H1 (cell line): ENCODE measurements around the gene KRTAP26-1. TPM values are rescaled to one million over a fixed set of nuclear protein-coding genes. Genes with fewer than 3 reads are reported as not detected.

Source experiments
- CTCF ChIA-PET: fragments of 300-600 bp; sonication (Branson Sonifier 250); formaldehyde crosslinking; loops from one replicate; lab custom pipeline; 2021; ENCODE audit not compliant: partially characterized antibody; lab: Charles Lee
- POLR2A ChIA-PET: fragments of 300-600 bp; sonication (Branson Sonifier 250); formaldehyde crosslinking; loops from one replicate; lab custom pipeline; 2021; ENCODE audit warnings: inconsistent platforms; ENCODE audit not compliant: partially characterized antibody; lab: Charles Lee
- DNase-seq, 2 experiments: peaks; one replicate each; pipeline versions ENCODE4 v3.0.0 to v3.0.0-alpha.2; 2010 to 2022; ENCODE audit warnings: low spot score in 2 of 2, low read depth in 1 of 2, mixed read lengths in 1 of 2
- FAIRE-seq: peaks from 2 replicates; lab custom pipeline; 2011; peaks lifted over from hg19 to GRCh38; lab: Jason Lieb, UNC
- H2AFZ ChIP-seq: 2 replicates; pipeline ENCODE4 v1.8.1; 2012; ENCODE audit warnings: low read length, inconsistent platforms
- H2AK5ac ChIP-seq: 2 replicates; pipeline ENCODE4 v1.6.1; 2013; ENCODE audit warnings: low read depth, low read length
- H2BK120ac ChIP-seq: replicated peaks from 2 replicates; pipeline ENCODE3; 2013; ENCODE audit warnings: low read depth, low read length, inconsistent platforms
- H2BK12ac ChIP-seq: 2 replicates; pipeline ENCODE4 v1.6.1; 2013; ENCODE audit warnings: low read depth, low read length
- H2BK15ac ChIP-seq: 2 replicates; pipeline ENCODE4 v1.6.1; 2013; ENCODE audit warnings: low read length
- H2BK20ac ChIP-seq: 2 replicates; pipeline ENCODE4 v1.6.1; 2013; ENCODE audit warnings: low read length
- H2BK5ac ChIP-seq: 2 replicates; pipeline ENCODE4 v1.6.1; 2013; ENCODE audit warnings: low read depth, low read length
- H3K14ac ChIP-seq: 2 replicates; pipeline ENCODE4 v1.6.1; 2013; ENCODE audit warnings: inconsistent platforms; ENCODE audit not compliant: insufficient read length
- H3K18ac ChIP-seq: 2 replicates; pipeline ENCODE4 v1.6.1; 2013; ENCODE audit warnings: low read length; ENCODE audit errors: extremely low read depth
- H3K23ac ChIP-seq: 2 replicates; pipeline ENCODE4 v1.6.1; 2013; ENCODE audit warnings: inconsistent platforms; ENCODE audit not compliant: insufficient read length
- H3K23me2 ChIP-seq: 2 replicates; pipeline ENCODE4 v1.6.1; 2013; ENCODE audit warnings: low read depth, low read length
- H3K27ac ChIP-seq: 2 replicates; pipeline ENCODE4 v1.6.1; 2011; ENCODE audit warnings: low read depth, low read length, inconsistent platforms
- H3K27me3 ChIP-seq, 4 experiments: replicated peaks in 1 of 4; 1 replicate in 1 of 4; 2 replicates in 3 of 4; pipeline versions ENCODE4 v1.6.1 to v1.8.1; 2011 to 2013; ENCODE audit warnings: low read length in 3 of 4, mild to moderate bottlenecking in 3 of 4, inconsistent platforms in 2 of 4, mixed read lengths in 2 of 4, moderate library complexity in 1 of 4; ENCODE audit not compliant: control insufficient read depth in 3 of 4, insufficient read depth in 3 of 4; ENCODE audit errors: extremely low read depth in 1 of 4
- H3K36me3 ChIP-seq, 4 experiments: 2 replicates each; pipeline versions ENCODE4 v1.6.1 to v1.8.1; 2011 to 2013; ENCODE audit warnings: mild to moderate bottlenecking in 4 of 4, low read length in 3 of 4, moderate library complexity in 2 of 4, control low read depth in 1 of 4, inconsistent platforms in 1 of 4; ENCODE audit not compliant: insufficient read depth in 4 of 4, control insufficient read depth in 2 of 4
- H3K4ac ChIP-seq: replicated peaks from 2 replicates; pipeline ENCODE3; 2013; ENCODE audit warnings: low read length, low read depth, mixed read lengths, inconsistent platforms; ENCODE audit not compliant: insufficient read length
- H3K4me1 ChIP-seq, 4 experiments: replicated peaks in 1 of 4; 1 replicate in 1 of 4; 2 replicates in 3 of 4; pipeline versions ENCODE4 v1.6.1 to v1.8.1; 2011 to 2013; ENCODE audit warnings: low read length in 3 of 4, inconsistent platforms in 2 of 4, mixed read lengths in 1 of 4; ENCODE audit not compliant: insufficient read depth in 4 of 4, control insufficient read depth in 3 of 4
- H3K4me2 ChIP-seq, 2 experiments: 2 replicates each; pipeline versions ENCODE4 v1.6.1 to v1.8.1; 2011 to 2013; ENCODE audit warnings: low read depth in 2 of 2, low read length in 2 of 2, control low read depth in 1 of 2, inconsistent platforms in 1 of 2, mild to moderate bottlenecking in 1 of 2; ENCODE audit not compliant: insufficient read depth in 1 of 2
- H3K4me3 ChIP-seq, 4 experiments: fragments of 200-600, 300-600 bp in 1 of 4; sonication (generic), shearing (Covaris generic), sonication (Bioruptor Twin) in 1 of 4; 2 replicates each; pipeline versions ENCODE4 v1.5.1 to v1.8.1; 2011 to 2016; ENCODE audit warnings: low read length in 4 of 4, low read depth in 3 of 4, control low read depth in 2 of 4, inconsistent platforms in 2 of 4, mild to moderate bottlenecking in 2 of 4, mixed read lengths in 1 of 4, moderate library complexity in 1 of 4; ENCODE audit not compliant: insufficient read depth in 2 of 4; ENCODE audit errors: extremely low read depth in 1 of 4
- H3K56ac ChIP-seq: replicated peaks from 2 replicates; pipeline ENCODE3; 2013; ENCODE audit warnings: low read depth, mild to moderate bottlenecking, mixed read lengths, low read length, inconsistent platforms; ENCODE audit not compliant: insufficient read length
- H3K79me1 ChIP-seq: 2 replicates; pipeline ENCODE4 v1.6.1; 2013; ENCODE audit warnings: low read depth, low read length, control low read depth
- H3K79me2 ChIP-seq, 2 experiments: 2 replicates each; pipeline versions ENCODE4 v1.6.1 to v1.8.1; 2012 to 2013; ENCODE audit warnings: low read length in 2 of 2, mild to moderate bottlenecking in 2 of 2, inconsistent platforms in 1 of 2; ENCODE audit not compliant: insufficient read depth in 2 of 2, control insufficient read depth in 1 of 2
- H3K9ac ChIP-seq, 4 experiments: replicated peaks in 1 of 4; 1 replicate in 1 of 4; 2 replicates in 3 of 4; pipeline versions ENCODE4 v1.6.1 to v1.8.1; 2011 to 2013; ENCODE audit warnings: low read depth in 3 of 4, low read length in 3 of 4, control low read depth in 2 of 4, mild to moderate bottlenecking in 2 of 4, moderate library complexity in 2 of 4, inconsistent platforms in 1 of 4; ENCODE audit errors: extremely low read depth in 1 of 4
- H3K9me3 ChIP-seq, 2 experiments: 2 replicates each; pipeline versions ENCODE4 v1.6.1 to v1.8.1; 2012 to 2013; ENCODE audit warnings: mild to moderate bottlenecking in 2 of 2, moderate library complexity in 2 of 2, control low read depth in 1 of 2, inconsistent platforms in 1 of 2, low read depth in 1 of 2, low read length in 1 of 2, mixed read lengths in 1 of 2; ENCODE audit not compliant: insufficient read depth in 2 of 2
- H4K20me1 ChIP-seq, 2 experiments: replicated peaks in 1 of 2; 2 replicates each; pipeline versions ENCODE3 to v1.8.1; 2011 to 2013; ENCODE audit warnings: inconsistent platforms in 2 of 2, low read length in 2 of 2, mild to moderate bottlenecking in 1 of 2; ENCODE audit not compliant: insufficient read depth in 2 of 2, control insufficient read depth in 1 of 2
- H4K5ac ChIP-seq: 2 replicates; pipeline ENCODE4 v1.6.1; 2013; ENCODE audit warnings: low read length, low read depth, mixed read lengths, inconsistent platforms; ENCODE audit not compliant: insufficient read length
- H4K8ac ChIP-seq: 2 replicates; pipeline ENCODE4 v1.8.0; 2013; ENCODE audit warnings: mild to moderate bottlenecking, moderate library complexity, low read length, inconsistent platforms; ENCODE audit not compliant: insufficient read depth; ENCODE audit errors: extremely low read depth
- H4K91ac ChIP-seq: replicated peaks from 2 replicates; pipeline ENCODE3; 2013; ENCODE audit warnings: low read length, mixed read lengths, inconsistent platforms; ENCODE audit not compliant: insufficient read length
- BRCA1 ChIP-seq: IDR thresholded peaks from 2 replicates; pipeline ENCODE4 v1.6.1; 2012; ENCODE audit warnings: low read depth, low read length, improper control_type of control experiment
- CBX8 ChIP-seq: fragments of 300-800, 300-1000 bp; sonication (generic); IDR thresholded peaks from 2 replicates; pipeline ENCODE4 v1.7.1; 2016; ENCODE audit warnings: low read depth, low read length, borderline replicate concordance
- CREB1 ChIP-seq: IDR thresholded peaks from 2 replicates; pipeline ENCODE4 v1.6.1; 2012; ENCODE audit warnings: inconsistent platforms
- CTBP2 ChIP-seq: IDR thresholded peaks from 2 replicates; pipeline ENCODE4 v1.7.0; 2011; ENCODE audit warnings: borderline replicate concordance, mild to moderate bottlenecking, moderate library complexity, mixed read lengths, low read length; ENCODE audit not compliant: insufficient read depth, insufficient read length
- GTF2F1 ChIP-seq: IDR thresholded peaks from 2 replicates; pipeline ENCODE4 v1.6.1; 2012; ENCODE audit warnings: low read depth, low read length, improper control_type of control experiment, borderline replicate concordance
- KDM5A ChIP-seq: fragments of 200-600 bp; IDR thresholded peaks from 2 replicates; pipeline ENCODE4 v1.7.1; 2012; ENCODE audit warnings: mild to moderate bottlenecking, low read length, inconsistent platforms, mixed read lengths
- MAFK ChIP-seq: IDR thresholded peaks from 2 replicates; pipeline ENCODE4 v1.6.1; 2012; ENCODE audit warnings: low read depth, mild to moderate bottlenecking, improper control_type of control experiment, low read length
- RAD21 ChIP-seq, 2 experiments: IDR thresholded peaks in 1 of 2; conservative IDR thresholded peaks in 1 of 2; 2 replicates each; pipeline ENCODE4 v1.6.1; 2011; ENCODE audit warnings: low read depth in 2 of 2, low read length in 2 of 2, improper control_type of control experiment in 1 of 2, inconsistent platforms in 1 of 2, mild to moderate bottlenecking in 1 of 2, moderate library complexity in 1 of 2
- SIN3A ChIP-seq, 2 experiments: IDR thresholded peaks in 1 of 2; conservative IDR thresholded peaks in 1 of 2; 2 replicates each; pipeline ENCODE4 v1.6.1; 2011 to 2012; ENCODE audit warnings: low read length in 2 of 2, improper control_type of control experiment in 1 of 2, low read depth in 1 of 2, mild to moderate bottlenecking in 1 of 2
- SIRT6 ChIP-seq: IDR thresholded peaks from one replicate; pipeline ENCODE4 v1.7.1; 2012; ENCODE audit warnings: low read length, inconsistent platforms
- SP4 ChIP-seq: IDR thresholded peaks from 2 replicates; pipeline ENCODE4 v1.6.1; 2012; ENCODE audit warnings: low read length, inconsistent platforms
- USF2 ChIP-seq: IDR thresholded peaks from 2 replicates; pipeline ENCODE4 v1.6.1; 2011; ENCODE audit warnings: low read length, improper control_type of control experiment
- ZNF274 ChIP-seq: IDR thresholded peaks from 2 replicates; pipeline ENCODE4 v1.7.0; 2012; ENCODE audit warnings: low read length, borderline replicate concordance; ENCODE audit errors: extremely low read depth
- WGBS, 2 experiments: shearing (Covaris generic) in 1 of 2; methylation state at CpG; one replicate each; pipeline versions ENCODE4 v1.1.6 to v1.1.7; 2013 to 2015; ENCODE audit warnings: low lambda C conversion rate in 2 of 2, mixed read lengths in 2 of 2, inconsistent platforms in 1 of 2, low coverage in 1 of 2, missing lambda C conversion rate in 1 of 2; ENCODE audit not compliant: insufficient replicate concordance in 2 of 2, insufficient coverage in 1 of 2, insufficient read length in 1 of 2; ENCODE audit errors: extremely low coverage in 1 of 2, missing lambda C conversion rate in 1 of 2; 5-methylcytosine and 5-hydroxymethylcytosine counted together
- polyA plus RNA-seq, 7 experiments: library from polyadenylated mRNA; depleted of rRNA in 3 of 7; stranded (reverse) in 5 of 7; unstranded in 2 of 7; fragments of >200 nt in 5 of 7; fragments of 200-250 nt in 2 of 7; gene quantifications; 1 replicate in 5 of 7; 2 replicates in 1 of 7; 4 replicates in 1 of 7; pipeline versions ENCODE4 v1.2.1 to v1.2.3, GENCODE V29; 2011 to 2013; ENCODE audit warnings: missing spikeins in 2 of 7, mixed read lengths in 2 of 7
- total RNA-seq: library from RNA; stranded (reverse); fragmentation: NEBNext Ultra II Directional; extraction: Animal tissue kit (Norgen Biotek cat#: 25700); gene quantifications from 2 replicates; pipeline ENCODE4 v1.2.1, GENCODE V29; 2021

Gene KRTAP26-1
- total and polyA plus RNA-seq, 2 of the 8 experiments (the other 6 are each of a cell fraction or from before 2014, with no cell fraction given), result not detected

- H4K91ac ChIP-seq, result no peak overlapping the region
- H4K20me1 ChIP-seq, result no peaks in the 10 kb centered on the region
- H2BK120ac ChIP-seq, result no peak overlapping the region
- H3K27ac ChIP-seq, result no peak overlapping the region
- no peaks in the 10 kb centered on the region for H3K9me3 ChIP-seq
- FAIRE-seq (no peak), DNase-seq (no peak)
- no peak overlapping the region for H2AFZ ChIP-seq
- ChIA-PET POLR2A (no interaction called here), CTCF (interaction anchor here (1.8 kb wide), 1 partner anchor 127 kb away, joined by 7 read pairs; no protein-coding TSS in a partner anchor)
- H2BK20ac ChIP-seq, result no peak overlapping the region
- H2BK15ac ChIP-seq, result no peak overlapping the region
- WGBS, 2 experiments, result 94% methylated on average over 2 of the region's 2 CpGs; no CpG with 5 or more reads in 1 of the 2 experiments
- TF ChIP-seq CREB1, result no peak
- no peak for TF ChIP-seq SP4
- TF ChIP-seq GTF2F1, result no peak
- TF ChIP-seq CTBP2, result no peak
- no peak for TF ChIP-seq CBX8
- TF ChIP-seq SIRT6, result no peak
- no peak for TF ChIP-seq SIN3A (conservative IDR thresholded peaks at IDR 0.05 in 1 of 2, IDR thresholded peaks at IDR 0.05 in 1 of 2; ENCODE audit: low read depth in 1 of 2, low read length in 2 of 2)
- no peak for TF ChIP-seq ZNF274
- TF ChIP-seq USF2, result no peak
- TF ChIP-seq MAFK, result no peak
- no peak for TF ChIP-seq RAD21 (IDR thresholded peaks at IDR 0.05 in 1 of 2, conservative IDR thresholded peaks at IDR 0.05 in 1 of 2; ENCODE audit: low read depth in 2 of 2, low read length in 2 of 2)
- no peak for TF ChIP-seq BRCA1
- no peak for TF ChIP-seq KDM5A
- no peaks in the 10 kb centered on the region for H3K4me1 ChIP-seq
- no peaks in the 10 kb centered on the region for H3K36me3 ChIP-seq
- no peak overlapping the region for H3K4me3 ChIP-seq
- H3K23me2 ChIP-seq, result no peaks in the 10 kb centered on the region
- H3K14ac ChIP-seq, result no peak overlapping the region
- H4K5ac ChIP-seq, result no peak overlapping the region
- no peak overlapping the region for H3K4me2 ChIP-seq
- no peak overlapping the region for H3K56ac ChIP-seq
- H3K4ac ChIP-seq, result no peak overlapping the region
- H3K9ac ChIP-seq, result no peak overlapping the region
- no peak overlapping the region for H2BK5ac ChIP-seq
- H2AK5ac ChIP-seq, result no peak overlapping the region
- no peaks in the 10 kb centered on the region for H3K79me2 ChIP-seq
- no peaks in the 10 kb centered on the region for H3K27me3 ChIP-seq
- H3K79me1 ChIP-seq, result no peaks in the 10 kb centered on the region
- no peak overlapping the region for H2BK12ac ChIP-seq
- no peak overlapping the region for H3K23ac ChIP-seq
- no peak overlapping the region for H3K18ac ChIP-seq
- no peak overlapping the region for H4K8ac ChIP-seq
Measured at GRCh38 chr21:30336596-30336995, 16.5 kb upstream of the KRTAP26-1 start.
